GM21737 (cell line): Measurements from ENCODE around the gene EFNA4.

Experiments used
- ATAC-seq: cut with Tn5 transposase; IDR thresholded peaks from one replicate; pipeline ENCODE4 v1.9.1; 2021; ENCODE audit warnings: mild to moderate bottlenecking, moderate library complexity; ENCODE audit not compliant: unreplicated experiment

Gene EFNA4

GRCh38 chr1:155063550-155064110, at the start of gene EFNA4:
EFNA4 (plus strand) TSS chr1:155063740; CDS start chr1:155063824, 84 bp downstream.
- peak; percentile 56 for ATAC-seq

- ATAC-seq, result no peak
Observed at GRCh38 chr1:155014709-155015508, 48.6 kb upstream of the EFNA4 start.

GRCh38 chr1:155015527-155016230, 47.9 kb upstream of the EFNA4 start:
- ATAC-seq, result no peak

GRCh38 chr1:155016231-155016831, 47.2 kb upstream of the EFNA4 start:
- no peak for ATAC-seq

- ATAC-seq, result peak; percentile 47
Observed at GRCh38 chr1:155017041-155017945, 46.2 kb upstream of the EFNA4 start.

- no peak for ATAC-seq
Observed at GRCh38 chr1:155017946-155018316, 45.6 kb upstream of the EFNA4 start.

- ATAC-seq, result no peak
Observed at GRCh38 chr1:155018617-155019348, 44.8 kb upstream of the EFNA4 start.

GRCh38 chr1:155019377-155020245, 43.9 kb upstream of the EFNA4 start:
- no peak for ATAC-seq

GRCh38 chr1:155022136-155022926, 41.2 kb upstream of the EFNA4 start:
- no peak for ATAC-seq

GRCh38 chr1:155022927-155023236, 40.7 kb upstream of the EFNA4 start:
- ATAC-seq, result no peak

GRCh38 chr1:155023627-155024026, 39.9 kb upstream of the EFNA4 start:
- no peak for ATAC-seq

- ATAC-seq, result no peak
Observed at GRCh38 chr1:155024315-155024714, 39.2 kb upstream of the EFNA4 start.

- ATAC-seq, result no peak
Observed at GRCh38 chr1:155026154-155026553, 37.4 kb upstream of the EFNA4 start.

- no peak for ATAC-seq
Observed at GRCh38 chr1:155026588-155026987, 37.0 kb upstream of the EFNA4 start.

- ATAC-seq, result no peak
Observed at GRCh38 chr1:155029513-155030242, 33.9 kb upstream of the EFNA4 start.

GRCh38 chr1:155030243-155030795, 33.2 kb upstream of the EFNA4 start:
- ATAC-seq, result no peak

- ATAC-seq, result no peak
Observed at GRCh38 chr1:155030899-155031298, 32.6 kb upstream of the EFNA4 start.
